Measurements from ENCODE around the gene LRPAP1.

- TF ChIP-seq POLR2A (IDR thresholded peaks at IDR 0.05; ENCODE audit: low read length), result no peak
- no peak for TF ChIP-seq GATA1 (IDR thresholded peaks at IDR 0.05; ENCODE audit: low read depth, low read length)
These were observed 55.9 kb downstream of the LRPAP1 start for GRCh38 chr4:3476341-3476747.
